22Rv1 (cell line): Measurements from ENCODE around the gene CYP27B1.

Experiments used
- CTCF ChIP-seq: fragments of 450-650 bp; IDR thresholded peaks from 2 replicates; pipeline ENCODE4 v1.5.1; 2017; ENCODE audit warnings: mild to moderate bottlenecking
- ZFX ChIP-seq: fragments of 450-650 bp; IDR thresholded peaks from 2 replicates; pipeline ENCODE4 v1.6.1; 2017; ENCODE audit warnings: antibody characterized with exemption, borderline replicate concordance

DNA sequence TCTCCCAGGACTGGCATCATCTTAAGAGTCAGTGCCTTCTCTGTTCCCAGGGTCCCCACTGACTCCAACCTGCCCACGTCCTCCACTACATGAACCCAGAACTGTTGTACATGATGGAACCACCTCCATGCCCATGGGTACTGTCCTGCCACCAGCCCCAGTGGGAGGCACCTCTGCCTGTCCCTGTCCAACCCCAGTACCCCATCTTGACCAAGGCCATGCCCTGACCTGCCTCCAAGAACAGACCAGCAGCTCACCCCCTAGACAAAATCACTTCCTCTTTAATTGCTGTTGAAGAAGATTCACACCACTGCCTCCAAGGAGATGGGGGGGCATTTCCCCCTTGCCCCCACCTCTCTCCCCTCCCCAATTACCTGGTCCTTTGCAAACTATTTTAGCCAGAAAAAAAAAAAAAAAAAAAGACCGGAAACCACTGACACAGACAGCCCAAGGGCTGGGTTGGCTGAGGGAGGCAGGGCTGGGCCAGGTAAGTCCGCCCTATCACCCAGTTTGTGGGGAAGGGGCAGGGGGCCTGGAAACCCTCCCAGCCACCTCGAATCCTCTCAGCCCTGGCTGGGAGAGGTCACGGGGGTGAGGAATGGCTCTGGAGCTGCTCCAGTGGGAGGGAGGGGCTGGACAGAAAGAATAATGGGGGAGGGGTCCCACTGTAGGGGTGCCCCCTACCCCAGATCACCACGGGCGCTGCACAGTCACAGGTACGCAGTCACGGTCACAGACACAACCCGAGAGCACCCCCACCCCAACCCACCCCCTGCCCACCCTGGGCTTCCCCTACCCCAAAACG is 41.7 kb downstream of the CYP27B1 start:
- no peak for TF ChIP-seq CTCF
- no peak for TF ChIP-seq ZFX
